HG02571 (cell line): Measurements from ENCODE around the gene ACAT2.
A peak's percentile ranks its signal among the peaks of the same experiment; 100 is the strongest.
"Not testable (repeated sequence)": the region's sequence is repeated elsewhere in the genome, so short reads cannot be mapped to it uniquely, and the experiment has no call there.

ENCODE experiments used
- ATAC-seq: cut with Tn5 transposase; IDR thresholded peaks from one replicate; pipeline ENCODE4 v1.9.1; 2021; ENCODE audit warnings: mild to moderate bottlenecking, moderate library complexity; ENCODE audit not compliant: unreplicated experiment

ACAT2 gene

GRCh38 chr6:159761873-159762680, at the start of gene ACAT2:
ACAT2 (plus strand) TSS chr6:159762045; CDS start chr6:159762088, 43 bp downstream.
- peak; percentile 96 for ATAC-seq

GRCh38 chr6:159712389-159712788, 49.5 kb upstream of the ACAT2 start:
- ATAC-seq, result not testable (repeated sequence)

- ATAC-seq, result no peak
These were observed 47.9 kb upstream of the ACAT2 start for GRCh38 chr6:159713984-159714383.

GRCh38 chr6:159714404-159714803, 47.4 kb upstream of the ACAT2 start:
- ATAC-seq, result no peak

GRCh38 chr6:159715166-159715565, 46.7 kb upstream of the ACAT2 start:
- ATAC-seq, result no peak

GRCh38 chr6:159715605-159716004, 46.2 kb upstream of the ACAT2 start:
- no peak for ATAC-seq

- no peak for ATAC-seq
These were observed 45.4 kb upstream of the ACAT2 start for GRCh38 chr6:159716247-159717096.

GRCh38 chr6:159718634-159719033, 43.2 kb upstream of the ACAT2 start:
- ATAC-seq, result no peak

GRCh38 chr6:159719287-159719686, 42.6 kb upstream of the ACAT2 start:
- ATAC-seq, result no peak

- ATAC-seq, result no peak
These were observed 41.1 kb upstream of the ACAT2 start for GRCh38 chr6:159720708-159721107.

- not testable (repeated sequence) for ATAC-seq
These were observed 39.9 kb upstream of the ACAT2 start for GRCh38 chr6:159721981-159722380.

- no peak for ATAC-seq
These were observed 39.2 kb upstream of the ACAT2 start for GRCh38 chr6:159722655-159723054.

- ATAC-seq, result no peak
These were observed 38.6 kb upstream of the ACAT2 start for GRCh38 chr6:159723259-159723658.

- no peak for ATAC-seq
These were observed 37.1 kb upstream of the ACAT2 start for GRCh38 chr6:159724778-159725177.

- not testable (repeated sequence) for ATAC-seq
These were observed 36.6 kb upstream of the ACAT2 start for GRCh38 chr6:159725208-159725607.

- peak; percentile 9 for ATAC-seq
These were observed 35.5 kb upstream of the ACAT2 start for GRCh38 chr6:159726255-159726917.

- ATAC-seq, result peak; percentile 79
These were observed 34.7 kb upstream of the ACAT2 start, which contains the start of gene WTAP for GRCh38 chr6:159726918-159727716. WTAP (plus strand) TSS chr6:159727506; CDS start chr6:159736266, 8,760 bp downstream.

GRCh38 chr6:159727717-159728445, 34.0 kb upstream of the ACAT2 start:
- ATAC-seq, result peak; percentile 25

- no peak for ATAC-seq
These were observed 33.3 kb upstream of the ACAT2 start for GRCh38 chr6:159728531-159728964.
